Central memory CD4-positive, alpha-beta T cell (primary cell): ENCODE measurements around the gene ODAM.
"Not testable (repeated sequence)": the region's sequence is repeated elsewhere in the genome, so short reads cannot be mapped to it uniquely, and the experiment has no call there.

ENCODE experiments used
- DNase-seq: peaks from one replicate; pipeline ENCODE4 v3.0.0; 2022

Gene ODAM

DNA sequence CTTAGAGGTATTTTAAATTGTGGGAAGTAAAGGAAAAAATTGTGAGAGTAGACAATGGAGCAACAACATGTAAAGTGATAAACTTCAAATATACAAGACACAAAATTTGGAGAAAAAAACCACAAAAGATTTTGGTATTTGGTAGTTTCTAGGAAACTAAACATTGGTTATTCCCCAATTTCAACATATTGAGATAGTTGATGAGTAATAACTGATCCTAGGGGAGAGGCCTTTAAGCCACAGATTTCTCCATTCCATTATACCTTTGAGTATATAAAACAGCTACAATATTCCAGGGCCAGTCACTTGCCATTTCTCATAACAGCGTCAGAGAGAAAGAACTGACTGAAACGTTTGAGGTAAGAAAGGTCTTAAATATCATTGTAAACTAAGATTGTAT, 30.3 kb downstream of the ODAM start, which contains the start of gene FDCSP:
Gene FDCSP, plus strand, starts transcription at position 301 of the 400 bp plus-strand sequence. CDS start 5,071 bp downstream, outside the sequence.
- no peak for DNase-seq

DNA sequence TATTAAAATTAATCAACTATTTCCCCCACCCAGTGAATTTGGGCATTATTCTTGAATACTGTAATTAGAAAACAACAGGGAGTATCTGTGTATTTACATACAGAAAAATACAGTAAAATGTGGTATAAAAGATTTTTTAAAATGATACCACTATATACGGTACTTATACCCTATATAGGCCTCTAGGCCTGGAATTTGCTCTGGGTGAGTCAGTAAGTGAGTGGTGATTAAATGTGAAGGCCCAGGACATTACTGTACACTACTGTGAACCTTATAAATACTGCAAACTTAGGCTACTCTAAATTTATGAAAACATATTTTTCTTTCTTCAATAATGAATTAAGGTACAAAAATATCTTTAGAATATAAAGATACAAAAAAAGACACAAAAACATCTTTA, 40.6 kb downstream of the ODAM start:
- DNase-seq, result no peak

DNA sequence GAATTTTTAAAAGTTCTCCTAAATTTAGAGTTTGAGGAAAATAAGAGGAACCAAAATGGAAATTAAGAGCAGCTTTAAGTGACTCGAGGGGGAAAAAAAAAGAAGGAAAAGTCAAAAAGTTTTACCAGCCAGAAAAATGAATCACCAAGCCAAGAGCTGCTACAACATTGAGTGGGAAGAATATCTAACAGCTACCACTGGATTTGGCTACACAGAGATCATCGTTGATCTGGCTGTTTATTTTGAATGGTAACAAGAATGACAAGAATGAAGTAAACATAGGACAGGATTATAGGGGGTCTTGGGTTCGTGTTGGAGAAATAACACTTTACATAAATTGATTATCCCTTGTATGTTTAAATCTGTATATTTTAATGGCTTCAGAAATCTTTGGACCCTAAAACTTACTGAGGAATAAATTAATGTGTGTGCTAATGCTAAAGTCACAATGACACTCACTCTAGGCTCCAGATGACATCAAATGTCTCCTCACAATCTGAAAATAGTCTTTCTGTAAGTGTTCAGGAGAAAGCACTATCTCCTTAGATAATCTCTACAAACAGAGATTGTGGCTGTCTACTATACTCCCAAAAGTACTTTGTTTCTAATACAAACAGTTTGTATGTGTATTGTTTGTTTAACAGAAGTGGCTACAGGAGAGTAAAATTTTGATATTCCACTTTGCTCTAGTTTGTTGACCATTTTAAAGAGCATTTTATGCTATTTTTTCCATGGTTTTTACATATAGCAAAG, 43.8 kb downstream of the ODAM start:
- DNase-seq, result no peak

DNA sequence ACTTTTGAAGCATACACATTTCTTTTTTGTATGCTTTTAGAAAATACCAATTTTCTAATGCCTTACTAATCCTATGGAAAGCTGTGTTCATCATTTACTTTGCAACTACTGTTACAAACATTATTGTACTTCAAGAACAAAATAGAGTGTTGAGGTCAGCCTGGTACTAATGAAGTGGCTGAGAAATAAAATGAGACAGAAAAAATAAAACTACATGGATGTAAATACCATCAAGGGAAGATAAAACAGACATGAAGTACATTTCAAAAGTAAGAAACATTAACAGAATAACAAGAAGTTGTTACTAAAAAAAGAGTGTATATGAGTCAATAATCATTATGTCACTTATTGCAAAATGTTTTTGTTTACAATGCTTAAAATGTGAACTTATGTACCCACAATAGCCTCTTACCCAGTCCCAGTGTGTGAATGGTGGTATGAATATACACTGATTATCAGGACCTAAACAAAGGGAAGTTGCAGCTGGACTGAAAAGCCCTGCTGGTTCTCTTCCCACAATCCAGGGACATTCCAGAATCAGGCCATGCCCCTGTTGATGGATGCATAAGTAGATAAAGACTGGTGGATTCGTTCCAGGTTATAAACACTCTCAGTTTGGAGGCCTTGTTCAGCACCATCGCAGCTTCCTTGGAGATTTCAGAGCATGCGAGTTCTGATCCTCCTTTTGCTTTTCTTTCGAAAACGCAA, 44.5 kb downstream of the ODAM start:
- no peak for DNase-seq

DNA sequence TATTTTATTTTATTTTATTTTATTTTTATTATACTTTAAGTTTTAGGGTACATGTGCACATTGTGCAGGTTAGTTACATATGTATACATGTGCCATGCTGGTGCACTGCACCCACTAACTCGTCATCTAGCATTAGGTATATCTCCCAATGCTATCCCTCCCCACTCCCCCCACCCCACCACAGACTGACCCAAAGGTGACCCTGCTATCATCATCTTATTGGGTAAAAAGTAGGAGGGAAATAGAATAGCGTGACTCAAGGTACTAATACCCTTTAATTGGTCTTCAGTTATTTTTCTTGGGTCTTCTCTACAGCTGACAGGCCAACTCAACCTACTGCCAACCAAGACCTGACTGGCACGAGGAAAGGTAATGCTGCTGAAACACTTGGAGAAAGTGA, 46.8 kb downstream of the ODAM start, which contains the start of gene CSN3:
Gene CSN3, plus strand, starts transcription at position 301 of the 400 bp plus-strand sequence. CDS start 2,223 bp downstream, outside the sequence.
- not testable (repeated sequence) for DNase-seq

DNA sequence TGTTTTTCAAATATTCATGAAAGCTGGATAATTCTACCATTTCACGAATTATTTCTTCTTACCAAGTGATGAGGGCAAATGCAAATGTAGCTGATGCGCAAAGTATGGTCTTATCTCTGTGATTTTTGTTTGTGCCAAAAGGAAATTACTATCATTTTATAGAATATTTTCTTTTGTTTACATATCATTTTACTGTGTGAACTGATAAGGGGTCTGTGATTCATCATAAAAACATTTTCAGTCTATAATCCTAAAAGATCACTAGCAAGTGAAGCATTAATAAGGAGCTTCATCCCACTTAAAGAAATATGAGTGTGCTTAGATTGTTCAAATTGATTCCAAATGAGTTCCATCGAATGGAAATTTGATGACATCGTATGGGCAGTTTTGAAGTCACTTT, 47.6 kb downstream of the ODAM start:
- no peak for DNase-seq

DNA sequence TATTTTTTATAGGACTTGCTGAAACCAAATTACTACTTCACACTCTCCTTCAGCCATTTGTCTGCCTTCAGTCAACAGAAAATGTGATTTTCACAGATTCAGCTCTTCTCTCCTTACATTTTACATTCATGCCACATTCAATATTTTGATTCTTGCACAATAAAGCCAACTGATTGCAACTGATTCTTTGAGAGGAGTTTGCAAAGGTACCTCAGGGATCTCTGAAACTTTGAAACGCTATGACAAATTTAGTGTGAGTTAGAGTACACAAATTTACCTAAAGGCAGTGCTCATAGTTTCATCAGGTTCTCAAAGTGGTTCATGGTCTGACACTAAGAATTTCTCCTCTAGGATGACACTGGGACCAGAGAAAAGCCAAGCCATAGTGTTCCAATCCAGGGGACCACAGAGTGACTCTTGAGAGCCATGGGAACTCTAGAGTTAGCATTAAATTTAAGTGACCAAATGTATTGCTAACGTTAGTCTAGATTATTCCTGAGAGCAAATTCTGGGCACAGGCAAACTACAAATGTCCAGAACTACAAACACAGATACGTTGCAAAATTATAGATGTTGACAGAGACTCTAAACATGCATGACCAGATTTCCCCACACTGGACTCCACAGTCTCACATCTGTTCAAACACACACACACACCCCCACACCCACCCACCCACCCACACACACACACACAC, 55.9 kb downstream of the ODAM start:
- DNase-seq, result no peak

DNA sequence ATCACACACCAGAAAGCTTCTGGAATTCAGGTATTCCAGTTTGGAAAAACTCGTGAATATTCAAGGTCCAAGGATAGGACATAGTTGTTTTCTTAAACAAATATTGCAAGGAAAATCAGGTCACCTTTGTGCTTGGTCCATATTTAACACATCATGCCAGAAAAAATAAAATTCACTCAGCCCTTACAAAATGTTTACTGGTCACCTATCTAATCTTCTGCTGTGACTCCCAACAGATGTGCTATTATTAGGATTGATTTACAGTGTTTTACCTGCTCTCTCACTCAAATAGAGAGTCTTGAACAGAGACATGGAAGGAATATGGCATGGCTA, 56.4 kb downstream of the ODAM start:
- DNase-seq, result no peak
